Hepatocyte (in vitro differentiated cells): Measurements from ENCODE around the gene RNASEH2A.

ENCODE experiments used
- CTCF ChIP-seq: fragments of 200-600 bp; sonication (generic); IDR thresholded peaks from 2 replicates; pipeline ENCODE4 v1.5.1; 2016; ENCODE audit warnings: antibody characterized with exemption, mild to moderate bottlenecking; ENCODE audit not compliant: poor library complexity
- EZH2 ChIP-seq: fragments of 200-600 bp; sonication (generic); IDR thresholded peaks from 2 replicates; pipeline ENCODE4 v1.6.1; 2016; ENCODE audit warnings: antibody characterized with exemption, mild to moderate bottlenecking, borderline replicate concordance

- TF ChIP-seq CTCF (no peak), EZH2 (no peak)
Measured at GRCh38 chr19:12764698-12765097, 41.7 kb upstream of the RNASEH2A start.
